ENCODE data around the gene GAPT.

Gene GAPT

DNA sequence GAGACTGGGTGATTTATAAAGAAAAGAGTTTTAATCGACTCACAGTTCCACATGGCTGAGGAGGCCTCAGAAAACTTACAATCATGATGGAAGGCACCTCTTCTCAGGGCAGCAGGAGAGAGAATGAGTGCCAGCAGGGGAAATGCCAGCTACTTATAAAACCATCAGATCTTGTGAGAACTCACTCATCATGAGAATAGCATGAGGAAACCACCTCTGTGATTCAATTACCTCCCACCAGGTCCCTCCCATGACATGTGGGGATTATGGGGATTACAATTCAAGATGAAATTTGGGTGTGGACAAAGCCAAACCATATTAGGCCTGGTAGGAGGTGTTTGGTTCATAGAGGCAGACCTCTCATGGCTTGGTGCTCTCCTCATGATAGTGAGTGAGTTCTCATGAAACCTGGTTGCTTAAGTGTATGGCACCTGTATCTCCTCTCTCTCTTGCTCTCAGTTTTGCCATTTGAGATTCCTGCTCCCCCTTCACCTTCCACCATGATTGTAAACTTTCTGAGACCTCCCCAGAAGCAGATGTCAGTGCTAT, 39.8 kb downstream of the GAPT start:
- TF ChIP-seq NFIC (IDR thresholded peaks at IDR 0.05) (no peak), EGR1 (IDR thresholded peaks at IDR 0.05) (no peak), TCF12 (IDR thresholded peaks at IDR 0.05; ENCODE audit: low read depth) (no peak), YY1 (IDR thresholded peaks at IDR 0.05; ENCODE audit: low read depth) (no peak), EP300 (IDR thresholded peaks at IDR 0.05; ENCODE audit: borderline replicate concordance) (no peak)
- TF ChIP-seq, protein P1, sequence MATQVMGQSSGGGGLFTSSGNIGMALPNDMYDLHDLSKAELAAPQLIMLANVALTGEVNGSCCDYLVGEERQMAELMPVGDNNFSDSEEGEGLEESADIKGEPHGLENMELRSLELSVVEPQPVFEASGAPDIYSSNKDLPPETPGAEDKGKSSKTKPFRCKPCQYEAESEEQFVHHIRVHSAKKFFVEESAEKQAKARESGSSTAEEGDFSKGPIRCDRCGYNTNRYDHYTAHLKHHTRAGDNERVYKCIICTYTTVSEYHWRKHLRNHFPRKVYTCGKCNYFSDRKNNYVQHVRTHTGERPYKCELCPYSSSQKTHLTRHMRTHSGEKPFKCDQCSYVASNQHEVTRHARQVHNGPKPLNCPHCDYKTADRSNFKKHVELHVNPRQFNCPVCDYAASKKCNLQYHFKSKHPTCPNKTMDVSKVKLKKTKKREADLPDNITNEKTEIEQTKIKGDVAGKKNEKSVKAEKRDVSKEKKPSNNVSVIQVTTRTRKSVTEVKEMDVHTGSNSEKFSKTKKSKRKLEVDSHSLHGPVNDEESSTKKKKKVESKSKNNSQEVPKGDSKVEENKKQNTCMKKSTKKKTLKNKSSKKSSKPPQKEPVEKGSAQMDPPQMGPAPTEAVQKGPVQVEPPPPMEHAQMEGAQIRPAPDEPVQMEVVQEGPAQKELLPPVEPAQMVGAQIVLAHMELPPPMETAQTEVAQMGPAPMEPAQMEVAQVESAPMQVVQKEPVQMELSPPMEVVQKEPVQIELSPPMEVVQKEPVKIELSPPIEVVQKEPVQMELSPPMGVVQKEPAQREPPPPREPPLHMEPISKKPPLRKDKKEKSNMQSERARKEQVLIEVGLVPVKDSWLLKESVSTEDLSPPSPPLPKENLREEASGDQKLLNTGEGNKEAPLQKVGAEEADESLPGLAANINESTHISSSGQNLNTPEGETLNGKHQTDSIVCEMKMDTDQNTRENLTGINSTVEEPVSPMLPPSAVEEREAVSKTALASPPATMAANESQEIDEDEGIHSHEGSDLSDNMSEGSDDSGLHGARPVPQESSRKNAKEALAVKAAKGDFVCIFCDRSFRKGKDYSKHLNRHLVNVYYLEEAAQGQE (IDR thresholded peaks at IDR 0.05; ENCODE audit: low read depth), result no peak

DNA sequence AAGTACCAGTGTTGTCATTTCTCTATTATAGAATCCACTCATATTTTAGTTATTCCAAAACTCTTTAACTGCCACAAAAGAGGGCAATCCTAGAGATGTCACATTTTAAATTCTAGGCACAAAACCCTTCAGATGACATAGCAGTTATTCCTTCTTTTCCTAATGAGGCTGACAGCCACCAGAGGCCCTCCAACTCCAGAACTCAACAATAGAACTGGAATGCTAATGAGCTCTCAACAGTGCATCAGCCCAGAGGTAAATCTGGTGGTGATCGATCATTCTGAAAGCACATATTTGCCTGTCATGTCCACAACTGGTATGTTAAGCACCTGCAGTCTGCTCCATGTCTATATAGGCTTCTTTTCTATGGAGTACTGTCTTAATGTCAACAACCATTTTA, 51.5 kb downstream of the GAPT start:
- TF ChIP-seq EGR1 (IDR thresholded peaks at IDR 0.05) (no peak), TAF1 (IDR thresholded peaks at IDR 0.05; ENCODE audit: low read depth) (no peak), TCF12 (IDR thresholded peaks at IDR 0.05; ENCODE audit: low read depth) (no peak), YY1 (IDR thresholded peaks at IDR 0.05; ENCODE audit: low read depth) (no peak)

DNA sequence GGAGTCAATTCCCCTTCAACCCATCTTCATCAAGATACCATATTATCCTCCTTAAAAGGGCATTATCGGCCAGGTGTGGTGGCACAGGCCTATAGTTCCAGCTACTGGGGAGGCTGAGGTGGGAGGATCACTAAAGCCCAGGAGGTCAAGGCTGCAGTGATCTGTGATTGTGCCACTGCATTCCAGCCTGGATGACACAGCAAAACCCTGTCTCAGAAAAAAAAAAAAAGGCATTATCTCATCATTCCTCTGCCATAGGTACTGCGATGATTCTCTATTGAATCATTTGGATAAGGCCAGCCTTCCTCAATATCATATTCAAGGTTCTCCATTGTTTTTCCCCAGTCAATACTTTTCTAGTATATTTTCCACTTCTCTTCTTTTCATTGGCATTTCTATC, 52.5 kb downstream of the GAPT start:
- no peak for TF ChIP-seq TCF12 (IDR thresholded peaks at IDR 0.05; ENCODE audit: low read depth)
- no peak for TF ChIP-seq EGR1 (IDR thresholded peaks at IDR 0.05)
- no peak for TF ChIP-seq CREB1 (IDR thresholded peaks at IDR 0.05; ENCODE audit: low read depth)
- TF ChIP-seq, protein P2, sequence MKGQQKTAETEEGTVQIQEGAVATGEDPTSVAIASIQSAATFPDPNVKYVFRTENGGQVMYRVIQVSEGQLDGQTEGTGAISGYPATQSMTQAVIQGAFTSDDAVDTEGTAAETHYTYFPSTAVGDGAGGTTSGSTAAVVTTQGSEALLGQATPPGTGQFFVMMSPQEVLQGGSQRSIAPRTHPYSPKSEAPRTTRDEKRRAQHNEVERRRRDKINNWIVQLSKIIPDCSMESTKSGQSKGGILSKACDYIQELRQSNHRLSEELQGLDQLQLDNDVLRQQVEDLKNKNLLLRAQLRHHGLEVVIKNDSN (IDR thresholded peaks at IDR 0.05), result no peak
- TF ChIP-seq ZBTB7A (IDR thresholded peaks at IDR 0.05; ENCODE audit: low read depth), result no peak
- TF ChIP-seq, protein P3, sequence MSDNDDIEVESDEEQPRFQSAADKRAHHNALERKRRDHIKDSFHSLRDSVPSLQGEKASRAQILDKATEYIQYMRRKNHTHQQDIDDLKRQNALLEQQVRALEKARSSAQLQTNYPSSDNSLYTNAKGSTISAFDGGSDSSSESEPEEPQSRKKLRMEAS (IDR thresholded peaks at IDR 0.05), result no peak
- no peak for TF ChIP-seq RAD21 (IDR thresholded peaks at IDR 0.05; ENCODE audit: low read depth)
- TF ChIP-seq NFIC (IDR thresholded peaks at IDR 0.05), result no peak
- no peak for TF ChIP-seq TEAD4 (IDR thresholded peaks at IDR 0.05)
- no peak for TF ChIP-seq EP300 (IDR thresholded peaks at IDR 0.05; ENCODE audit: borderline replicate concordance)
- TF ChIP-seq TAF1 (IDR thresholded peaks at IDR 0.05; ENCODE audit: low read depth), result no peak

DNA sequence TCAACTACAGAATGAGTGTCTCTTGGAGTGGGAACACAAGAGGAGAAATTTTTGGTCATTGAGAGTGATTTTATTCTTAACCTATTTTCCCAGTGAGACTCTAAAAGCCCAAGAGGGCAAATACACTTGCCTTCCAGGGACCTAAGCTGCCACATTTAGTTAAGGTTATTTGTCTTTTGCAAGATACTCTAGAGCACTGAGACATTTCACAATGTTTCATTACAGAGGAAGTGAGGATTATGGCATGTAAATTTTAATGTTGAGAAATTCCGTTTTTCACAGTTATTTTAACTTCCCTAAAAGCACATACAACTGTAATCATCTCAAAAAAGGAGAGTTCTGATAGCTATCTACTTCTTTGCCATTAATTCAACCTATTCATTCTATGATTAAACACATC, 53.0 kb downstream of the GAPT start:
- TF ChIP-seq CREB1 (IDR thresholded peaks at IDR 0.05; ENCODE audit: low read depth) (no peak), EP300 (IDR thresholded peaks at IDR 0.05; ENCODE audit: borderline replicate concordance) (no peak), CEBPB (IDR thresholded peaks at IDR 0.05) (no peak), TCF12 (IDR thresholded peaks at IDR 0.05; ENCODE audit: low read depth) (no peak), RAD21 (IDR thresholded peaks at IDR 0.05; ENCODE audit: low read depth) (no peak), EGR1 (IDR thresholded peaks at IDR 0.05) (no peak), TAF1 (IDR thresholded peaks at IDR 0.05; ENCODE audit: low read depth) (no peak), FOXM1 (IDR thresholded peaks at IDR 0.05; ENCODE audit: borderline replicate concordance, low read depth) (no peak), TEAD4 (IDR thresholded peaks at IDR 0.05) (no peak), YY1 (IDR thresholded peaks at IDR 0.05; ENCODE audit: low read depth) (no peak), NFIC (IDR thresholded peaks at IDR 0.05) (no peak)
- TF ChIP-seq, protein P2 (IDR thresholded peaks at IDR 0.05), result no peak
- TF ChIP-seq, protein P1 (IDR thresholded peaks at IDR 0.05; ENCODE audit: low read depth), result no peak
- TF ChIP-seq, protein P3 (IDR thresholded peaks at IDR 0.05), result no peak

DNA sequence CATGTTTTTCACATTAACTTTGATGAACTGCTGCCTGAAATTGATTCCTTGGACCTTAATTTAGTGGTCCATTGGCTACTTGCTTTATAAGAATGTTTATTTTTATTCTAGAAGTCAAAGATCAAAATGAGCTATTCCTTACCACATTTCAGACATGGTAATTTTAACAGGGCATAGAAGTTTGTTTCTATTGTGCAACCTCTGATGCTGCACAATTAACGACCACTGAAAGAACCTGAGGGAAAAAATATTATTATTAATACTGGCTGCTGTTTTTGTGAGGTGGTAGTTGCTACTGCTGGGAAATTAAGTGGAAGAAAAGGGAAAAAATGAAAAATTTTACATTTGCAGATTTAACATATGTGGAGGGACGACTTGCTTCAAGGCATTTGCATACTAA, 53.7 kb downstream of the GAPT start:
- TF ChIP-seq CREB1 (IDR thresholded peaks at IDR 0.05; ENCODE audit: low read depth) (no peak), TCF12 (IDR thresholded peaks at IDR 0.05; ENCODE audit: low read depth) (no peak), CEBPB (IDR thresholded peaks at IDR 0.05) (no peak), YY1 (IDR thresholded peaks at IDR 0.05; ENCODE audit: low read depth) (no peak), EGR1 (IDR thresholded peaks at IDR 0.05) (no peak), TEAD4 (IDR thresholded peaks at IDR 0.05) (no peak)
- TF ChIP-seq, protein P3 (IDR thresholded peaks at IDR 0.05), result no peak

DNA sequence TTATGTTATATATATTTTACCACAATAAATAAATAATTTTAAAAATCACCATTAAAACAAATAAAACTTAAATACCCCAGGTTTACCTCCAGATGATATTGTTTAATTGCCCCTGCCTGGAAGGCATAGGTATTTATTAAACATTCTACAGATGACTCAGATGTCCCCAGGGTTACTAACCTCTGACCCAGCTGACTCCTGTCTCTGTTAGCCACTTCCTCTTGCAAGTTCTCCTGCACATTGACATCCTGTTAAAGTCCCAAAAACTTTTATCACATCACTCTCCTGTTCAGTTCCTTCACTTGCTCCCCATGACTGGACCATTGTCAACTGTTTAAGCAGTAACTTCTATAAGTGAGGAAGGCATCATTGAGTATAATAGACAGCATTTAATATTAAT, 54.7 kb downstream of the GAPT start:
- TF ChIP-seq NFIC (IDR thresholded peaks at IDR 0.05) (no peak), FOXM1 (IDR thresholded peaks at IDR 0.05; ENCODE audit: borderline replicate concordance, low read depth) (no peak), ZBTB7A (IDR thresholded peaks at IDR 0.05; ENCODE audit: low read depth) (no peak), YY1 (IDR thresholded peaks at IDR 0.05; ENCODE audit: low read depth) (no peak), TAF1 (IDR thresholded peaks at IDR 0.05; ENCODE audit: low read depth) (no peak), RAD21 (IDR thresholded peaks at IDR 0.05; ENCODE audit: low read depth) (no peak), TEAD4 (IDR thresholded peaks at IDR 0.05) (no peak), EGR1 (IDR thresholded peaks at IDR 0.05) (no peak), CREB1 (IDR thresholded peaks at IDR 0.05; ENCODE audit: low read depth) (no peak), CEBPB (IDR thresholded peaks at IDR 0.05) (no peak), TCF12 (IDR thresholded peaks at IDR 0.05; ENCODE audit: low read depth) (no peak), EP300 (IDR thresholded peaks at IDR 0.05; ENCODE audit: borderline replicate concordance) (no peak)
- TF ChIP-seq, protein P3 (IDR thresholded peaks at IDR 0.05), result no peak
- TF ChIP-seq, protein P2 (IDR thresholded peaks at IDR 0.05), result no peak
- TF ChIP-seq, protein P1 (IDR thresholded peaks at IDR 0.05; ENCODE audit: low read depth), result no peak
